SU-DHL-6 (cell line): ENCODE results near the gene TULP4.

Experiments used
- H2AFZ ChIP-seq: fragments of 200-600 bp; sonication (generic); 2 replicates; pipeline ENCODE4 v1.6.1; 2014; ENCODE audit warnings: low read depth, mild to moderate bottlenecking, moderate library complexity, mixed read lengths, antibody characterized with exemption, low read length; ENCODE audit not compliant: severe bottlenecking
- H3F3A ChIP-seq: fragments of 200-600 bp; shearing (Covaris generic); 2 replicates; pipeline ENCODE4 v1.6.0; 2016; ENCODE audit warnings: antibody characterized with exemption, mild to moderate bottlenecking; ENCODE audit not compliant: insufficient read depth
- H3K27ac ChIP-seq: fragments of 200-600 bp; sonication (generic); 2 replicates; pipeline ENCODE4 v1.5.1; 2016; ENCODE audit warnings: low read depth, mild to moderate bottlenecking, low read length, moderate library complexity, mixed read lengths
- H3K27me3 ChIP-seq: fragments of 200-600 bp; sonication (generic), shearing (Covaris generic); 2 replicates; pipeline ENCODE4 v1.6.0; 2014; ENCODE audit warnings: mild to moderate bottlenecking, low read length
- H3K36me3 ChIP-seq: fragments of 200-600 bp; sonication (generic); 2 replicates; pipeline ENCODE4 v1.6.1; 2014; ENCODE audit warnings: mild to moderate bottlenecking, low read length, mixed read lengths
- H3K4me2 ChIP-seq: fragments of 300-600, 200-600 bp; shearing (Covaris generic), sonication (generic); 2 replicates; pipeline ENCODE4 v1.6.0; 2014; ENCODE audit warnings: low read length, low read depth, mild to moderate bottlenecking; ENCODE audit not compliant: poor library complexity, severe bottlenecking
- H3K4me3 ChIP-seq: fragments of 200-600 bp; sonication (generic); 2 replicates; pipeline ENCODE4 v1.5.1; 2014; ENCODE audit warnings: antibody characterized with exemption, low read length, mild to moderate bottlenecking, mixed read lengths; ENCODE audit not compliant: insufficient read depth, poor library complexity, severe bottlenecking
- H3K79me2 ChIP-seq: fragments of 200-600 bp; sonication (generic); 2 replicates; pipeline ENCODE4 v1.6.1; 2014; ENCODE audit warnings: mild to moderate bottlenecking, low read length, moderate library complexity; ENCODE audit not compliant: insufficient read depth
- H3K9ac ChIP-seq: fragments of 200-600 bp; sonication (generic); 2 replicates; pipeline ENCODE4 v1.7.0; 2014; ENCODE audit warnings: mild to moderate bottlenecking, low read length
- H3K9me2 ChIP-seq: fragments of 200-600 bp; sonication (generic); replicated peaks from 2 replicates; pipeline ENCODE4 v1.6.1; 2014; ENCODE audit warnings: low read length; ENCODE audit not compliant: insufficient read depth
- H3K9me3 ChIP-seq: fragments of 200-600 bp; sonication (generic); 2 replicates; pipeline ENCODE4 v1.6.1; 2014; ENCODE audit warnings: low read length, mixed read lengths; ENCODE audit not compliant: insufficient read depth
- H4K20me1 ChIP-seq: fragments of 200-600 bp; sonication (generic); 2 replicates; pipeline ENCODE4 v1.6.1; 2014; ENCODE audit warnings: low read depth, mild to moderate bottlenecking, antibody characterized with exemption, low read length, moderate library complexity, mixed read lengths
- CTCF ChIP-seq: fragments of 200-600 bp; sonication (generic); IDR thresholded peaks from one replicate; pipeline ENCODE4 v1.5.1; 2017; ENCODE audit warnings: antibody characterized with exemption, mild to moderate bottlenecking, low read length, moderate library complexity; ENCODE audit not compliant: insufficient read depth, poor library complexity, severe bottlenecking
- EZH2phosphoT487 ChIP-seq: fragments of 200-600 bp; sonication (generic), shearing (Covaris generic); conservative IDR thresholded peaks from 2 replicates; pipeline ENCODE4 v1.6.1; 2018; ENCODE audit warnings: mild to moderate bottlenecking, antibody characterized with exemption, low read length, moderate library complexity, mixed read lengths

TULP4 gene

GRCh38 chr6:158266131-158266530 lies 46.1 kb upstream of the TULP4 start:
- H3K4me3 ChIP-seq: no peak overlapping the region
- peaks cover 72% of the 10 kb centered on the region for H3K79me2 ChIP-seq
- H3K27ac ChIP-seq: no peak overlapping the region

GRCh38 chr6:158268361-158269147 lies 43.7 kb upstream of the TULP4 start:
- Histone ChIP-seq H2AFZ (no peak overlapping the region), H3K27me3 (no peaks in the 10 kb centered on the region), H3K36me3 (no peaks in the 10 kb centered on the region), H3K79me2 (peaks cover 83% of the 10 kb centered on the region), H3K9me3 (no peaks in the 10 kb centered on the region), H3K9me2 (no peaks in the 10 kb centered on the region), H3F3A (no peaks in the 10 kb centered on the region), H3K27ac (no peak overlapping the region), H3K4me3 (no peak overlapping the region), H3K4me2 (no peak overlapping the region), H4K20me1 (no peaks in the 10 kb centered on the region; the same call in 1 of the 2 replicates), H3K9ac (no peak overlapping the region)
- TF ChIP-seq CTCF (no peak), EZH2phosphoT487 (no peak)

More at GRCh38 chr6:158266131-158266530, 46.1 kb upstream of the TULP4 start:
- no peak for TF ChIP-seq CTCF
- TF ChIP-seq EZH2phosphoT487: no peak
- H3K9me2 ChIP-seq: no peaks in the 10 kb centered on the region
- H3K36me3 ChIP-seq: no peaks in the 10 kb centered on the region
- H3K9me3 ChIP-seq: no peaks in the 10 kb centered on the region
- H2AFZ ChIP-seq: no peak overlapping the region
- no peaks in the 10 kb centered on the region for H3F3A ChIP-seq
- no peak overlapping the region for H3K9ac ChIP-seq
- H3K27me3 ChIP-seq: no peaks in the 10 kb centered on the region
- H4K20me1 ChIP-seq: no peaks in the 10 kb centered on the region; the same call in 1 of the 2 replicates
- no peak overlapping the region for H3K4me2 ChIP-seq

- H3K9me3 ChIP-seq: no peaks in the 10 kb centered on the region
- no peaks in the 10 kb centered on the region for H3F3A ChIP-seq
- H3K36me3 ChIP-seq: no peaks in the 10 kb centered on the region
- no peak overlapping the region for H3K4me3 ChIP-seq
- H3K4me2 ChIP-seq: no peak overlapping the region
- peaks cover 80% of the 10 kb centered on the region for H3K79me2 ChIP-seq
- no peak overlapping the region for H3K9ac ChIP-seq
- H2AFZ ChIP-seq: no peak overlapping the region
- H3K27me3 ChIP-seq: no peaks in the 10 kb centered on the region
- no peak for TF ChIP-seq EZH2phosphoT487
- no peak for TF ChIP-seq CTCF
- H4K20me1 ChIP-seq: no peaks in the 10 kb centered on the region; the same call in 1 of the 2 replicates
- H3K27ac ChIP-seq: no peak overlapping the region
- no peaks in the 10 kb centered on the region for H3K9me2 ChIP-seq
Observed at GRCh38 chr6:158269657-158270056, 42.6 kb upstream of the TULP4 start.
